Glutamatergic neuron (in vitro differentiated cells): ENCODE data around the gene THSD4. TPM values are rescaled to one million over a fixed set of nuclear protein-coding genes. Genes with fewer than 3 reads are reported as not detected.
"Not testable (repeated sequence)": the region's sequence is repeated elsewhere in the genome, so short reads cannot be mapped to it uniquely, and the experiment has no call there.

Experiments
- DNase-seq: peaks from one replicate; pipeline ENCODE4 v3.0.0; 2022
- H3K27ac Mint-ChIP-seq: one replicate; pipeline ENCODE4 v1.8.0; 2020; ENCODE audit warnings: mild to moderate bottlenecking, mixed read lengths, inconsistent platforms; ENCODE audit not compliant: unreplicated experiment
- H3K27me3 Mint-ChIP-seq: one replicate; pipeline ENCODE4 v1.8.0; 2020; ENCODE audit warnings: mild to moderate bottlenecking, moderate library complexity, mixed read lengths, inconsistent platforms; ENCODE audit not compliant: unreplicated experiment
- H3K36me3 Mint-ChIP-seq: one replicate; pipeline ENCODE4 v1.8.0; 2020; ENCODE audit warnings: mild to moderate bottlenecking, mixed read lengths, inconsistent platforms; ENCODE audit not compliant: unreplicated experiment
- H3K4me1 Mint-ChIP-seq: one replicate; pipeline ENCODE4 v1.8.0; 2020; ENCODE audit warnings: mild to moderate bottlenecking, low read depth, mixed read lengths, inconsistent platforms; ENCODE audit not compliant: unreplicated experiment
- H3K4me3 Mint-ChIP-seq: one replicate; pipeline ENCODE4 v1.8.0; 2020; ENCODE audit warnings: mild to moderate bottlenecking, mixed read lengths, inconsistent platforms; ENCODE audit not compliant: unreplicated experiment
- H3K9me3 Mint-ChIP-seq: one replicate; pipeline ENCODE4 v1.8.0; 2020; ENCODE audit warnings: mild to moderate bottlenecking, moderate library complexity, mixed read lengths, inconsistent platforms; ENCODE audit not compliant: unreplicated experiment
- CTCF ChIP-seq: fragments of 200-600 bp; sonication (generic); IDR thresholded peaks from one replicate; pipeline ENCODE4 v1.5.0; 2021; ENCODE audit not compliant: partially characterized antibody, unreplicated experiment
- total RNA-seq: library from RNA; stranded (reverse); fragmentation: NEBNext Ultra II Directional; extraction: Animal tissue kit (Norgen Biotek cat#: 25700); gene quantifications from one replicate; pipeline ENCODE4 v1.2.1, GENCODE V29; 2021; ENCODE audit not compliant: unreplicated experiment

Gene THSD4
- total RNA-seq, 1 donor from 2014 or later: 12.3 TPM

- H3K36me3 Mint-ChIP-seq: peaks cover 25% of the 10 kb centered on the region
- no peaks in the 10 kb centered on the region for H3K4me1 Mint-ChIP-seq
- H3K27me3 Mint-ChIP-seq: peaks cover 2% of the 10 kb centered on the region
- peaks cover 7% of the 10 kb centered on the region for H3K9me3 Mint-ChIP-seq
- H3K4me3 Mint-ChIP-seq: no peak overlapping the region
- H3K27ac Mint-ChIP-seq: no peak overlapping the region
- no peak for TF ChIP-seq CTCF
- no peak for DNase-seq
Measured at GRCh38 chr15:71160976-71161375, 45.7 kb downstream of the THSD4 start.

GRCh38 chr15:71162309-71162708, 47.0 kb downstream of the THSD4 start:
- peaks cover 29% of the 10 kb centered on the region for H3K36me3 Mint-ChIP-seq
- H3K9me3 Mint-ChIP-seq: peaks cover 7% of the 10 kb centered on the region
- no peaks in the 10 kb centered on the region for H3K4me1 Mint-ChIP-seq
- no peak for TF ChIP-seq CTCF
- peaks cover 2% of the 10 kb centered on the region for H3K27me3 Mint-ChIP-seq
- no peak for DNase-seq
- no peak overlapping the region for H3K27ac Mint-ChIP-seq
- H3K4me3 Mint-ChIP-seq: no peak overlapping the region

DNA sequence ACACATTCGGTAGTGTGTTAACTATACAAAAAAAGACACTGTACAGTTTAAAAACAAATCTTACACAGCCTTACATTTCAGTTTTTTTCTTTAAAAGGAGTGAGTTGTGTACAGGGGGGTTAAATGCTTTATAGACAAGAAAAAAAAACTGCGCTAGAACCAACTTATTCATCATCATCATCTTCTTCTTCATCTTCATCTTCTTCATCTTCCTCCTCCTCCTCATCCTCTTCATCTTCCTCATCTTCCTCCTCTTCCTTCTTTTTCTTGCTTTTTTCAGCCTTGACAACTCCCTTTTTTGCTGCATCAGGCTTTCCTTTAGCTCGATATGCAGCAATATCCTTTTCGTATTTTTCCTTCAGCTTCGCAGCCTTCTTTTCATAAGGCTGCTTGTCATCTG, 49.3 kb downstream of the THSD4 start:
- not testable (repeated sequence) for H3K4me1 Mint-ChIP-seq, H3K4me3 Mint-ChIP-seq, H3K27me3 Mint-ChIP-seq, DNase-seq, H3K9me3 Mint-ChIP-seq, H3K27ac Mint-ChIP-seq
- peaks cover 31% of the 10 kb centered on the region for H3K36me3 Mint-ChIP-seq

GRCh38 chr15:71167445-71168165, 52.3 kb downstream of the THSD4 start:
- H3K27ac Mint-ChIP-seq: no peak overlapping the region
- H3K36me3 Mint-ChIP-seq: peaks cover 38% of the 10 kb centered on the region
- TF ChIP-seq CTCF: no peak
- no peaks in the 10 kb centered on the region for H3K4me1 Mint-ChIP-seq
- no peak for DNase-seq
- H3K9me3 Mint-ChIP-seq: peaks cover 1% of the 10 kb centered on the region
- no peak overlapping the region for H3K4me3 Mint-ChIP-seq
- H3K27me3 Mint-ChIP-seq: peaks cover 2% of the 10 kb centered on the region

DNA sequence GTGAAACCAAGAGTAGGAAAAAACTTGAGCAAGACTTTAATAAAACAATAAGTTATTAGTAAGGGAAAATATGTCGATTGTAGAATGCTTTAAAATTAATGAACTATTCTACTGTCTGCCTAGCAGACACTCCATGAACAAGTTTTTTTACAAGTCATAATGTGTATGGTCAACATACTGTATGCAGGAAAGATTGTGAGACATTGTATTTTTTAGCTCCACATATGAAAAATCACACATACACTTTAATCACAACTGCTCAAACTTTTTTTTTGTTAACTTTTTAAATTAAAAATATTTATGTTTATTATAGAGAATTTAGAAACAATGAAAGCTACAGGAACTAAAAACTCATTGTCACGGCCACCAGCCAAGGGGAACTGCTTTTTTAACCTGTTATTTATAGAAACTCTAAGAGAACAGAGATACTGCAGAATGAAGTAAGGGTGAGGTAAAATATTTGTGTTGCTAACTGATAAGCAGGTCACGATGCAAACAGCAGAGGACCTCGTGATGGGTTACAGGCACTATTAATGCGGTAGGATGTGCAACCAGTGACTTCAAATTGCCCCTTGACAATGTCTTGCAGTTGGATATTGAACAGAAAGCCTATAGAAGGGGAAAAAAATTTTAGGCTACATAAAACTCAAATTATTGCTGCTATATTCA, 53.0 kb downstream of the THSD4 start:
- DNase-seq: no peak
- Mint-ChIP-seq H3K27me3 (peaks cover 2% of the 10 kb centered on the region), H3K9me3 (no peaks in the 10 kb centered on the region), H3K27ac (no peak overlapping the region), H3K4me3 (no peak overlapping the region), H3K36me3 (peaks cover 34% of the 10 kb centered on the region), H3K4me1 (no peaks in the 10 kb centered on the region)
- no peak for TF ChIP-seq CTCF
